GM23338 (cell line): ENCODE data around the gene HECTD2. TPM values are rescaled to one million over a fixed set of nuclear protein-coding genes. Genes with fewer than 3 reads are reported as not detected.

Experiments used
- ATAC-seq: fragments of 200-7000 bp; cut with Tn5 transposase; 3 replicates; pipeline ENCODE4 v1.9.1; 2020
- DNase-seq: peaks from one replicate; pipeline ENCODE4 v3.0.0-alpha.2; 2015; ENCODE audit warnings: low spot score
- H2AFZ ChIP-seq: fragments of 200-600 bp; sonication (generic); 2 replicates; pipeline ENCODE4 v1.8.0; 2016; ENCODE audit warnings: antibody characterized with exemption, mild to moderate bottlenecking, moderate library complexity
- H3F3A ChIP-seq: fragments of 200-600 bp; sonication (generic); replicated peaks from 2 replicates; pipeline ENCODE4 v1.8.0; 2017; ENCODE audit warnings: antibody characterized with exemption, mixed run types, low read depth
- H3K27ac ChIP-seq: fragments of 200-600 bp; sonication (generic); 2 replicates; pipeline ENCODE4 v1.6.1; 2016; ENCODE audit warnings: low read depth
- H3K27me3 ChIP-seq: fragments of 200-600 bp; sonication (generic); 2 replicates; pipeline ENCODE4 v1.8.0; 2016; ENCODE audit warnings: mild to moderate bottlenecking, mixed run types, moderate library complexity; ENCODE audit not compliant: insufficient read depth
- H3K36me3 ChIP-seq: fragments of 200-600 bp; sonication (generic); 2 replicates; pipeline ENCODE4 v1.8.0; 2016; ENCODE audit warnings: mild to moderate bottlenecking; ENCODE audit not compliant: insufficient read depth
- H3K4me1 ChIP-seq: fragments of 200-600 bp; sonication (generic); 2 replicates; pipeline ENCODE4 v1.8.0; 2016; ENCODE audit warnings: mild to moderate bottlenecking, moderate library complexity; ENCODE audit not compliant: insufficient read depth
- H3K4me2 ChIP-seq: fragments of 200-600 bp; sonication (generic); 2 replicates; pipeline ENCODE4 v1.7.1; 2017; ENCODE audit warnings: mixed run types
- H3K4me3 ChIP-seq: fragments of 200-600 bp; sonication (generic); 2 replicates; pipeline ENCODE4 v1.6.1; 2016; ENCODE audit warnings: mixed run types
- H3K79me2 ChIP-seq: fragments of 200-600 bp; sonication (generic); replicated peaks from 2 replicates; pipeline ENCODE4 v1.8.0; 2017; ENCODE audit warnings: mild to moderate bottlenecking; ENCODE audit not compliant: insufficient read depth
- H3K9me2 ChIP-seq: fragments of 200-600 bp; sonication (generic); 2 replicates; pipeline ENCODE4 v1.8.0; 2017; ENCODE audit not compliant: insufficient read depth
- H4K20me1 ChIP-seq: fragments of 200-600 bp; sonication (generic); replicated peaks from 2 replicates; pipeline ENCODE4 v1.8.0; 2017; ENCODE audit warnings: mild to moderate bottlenecking; ENCODE audit not compliant: insufficient read depth
- H3K27ac Mint-ChIP-seq: 2 replicates; pipeline ENCODE4 v1.8.0; 2020; ENCODE audit warnings: inconsistent platforms, mild to moderate bottlenecking, moderate library complexity, mixed read lengths
- H3K27me3 Mint-ChIP-seq: 3 replicates; pipeline ENCODE4 v1.8.0; 2022; ENCODE audit warnings: low read depth, mild to moderate bottlenecking, moderate library complexity, mixed read lengths, inconsistent platforms; ENCODE audit not compliant: insufficient read depth, poor library complexity
- H3K36me3 Mint-ChIP-seq: 3 replicates; pipeline ENCODE4 v1.8.0; 2021; ENCODE audit warnings: low read depth, mild to moderate bottlenecking, inconsistent platforms, moderate library complexity, mixed read lengths
- H3K4me1 Mint-ChIP-seq: 3 replicates; pipeline ENCODE4 v1.8.0; 2020; ENCODE audit warnings: mild to moderate bottlenecking, inconsistent platforms, mixed read lengths
- H3K4me3 Mint-ChIP-seq: 3 replicates; pipeline ENCODE4 v1.8.0; 2021; ENCODE audit warnings: moderate library complexity, mild to moderate bottlenecking, inconsistent platforms, mixed read lengths
- H3K9me3 Mint-ChIP-seq: 3 replicates; pipeline ENCODE4 v1.8.0; 2020; ENCODE audit warnings: moderate library complexity, mild to moderate bottlenecking, inconsistent platforms, mixed read lengths
- CREB1 ChIP-seq: fragments of 250-450 bp; sonication (Bioruptor Pico); IDR thresholded peaks from 2 replicates; pipeline ENCODE4 v1.5.0; 2020; ENCODE audit warnings: low read depth, mild to moderate bottlenecking, moderate library complexity
- JUNB ChIP-seq: IDR thresholded peaks from one replicate; pipeline ENCODE4 v1.6.1; 2016; ENCODE audit warnings: antibody characterized with exemption; ENCODE audit not compliant: unreplicated experiment
- NANOG ChIP-seq: IDR thresholded peaks from 2 replicates; pipeline ENCODE4 v1.6.1; 2016; ENCODE audit warnings: antibody characterized with exemption, borderline replicate concordance
- POLR2AphosphoS5 ChIP-seq: IDR thresholded peaks from 2 replicates; pipeline ENCODE4 v1.6.1; 2016; ENCODE audit warnings: antibody characterized with exemption, low read depth
- STAT1 ChIP-seq: IDR thresholded peaks from one replicate; pipeline ENCODE4 v1.6.1; 2016; ENCODE audit warnings: antibody characterized with exemption; ENCODE audit not compliant: unreplicated experiment
- ZNF462 ChIP-seq: fragments of 250-450 bp; sonication (Bioruptor Pico); IDR thresholded peaks from 2 replicates; pipeline ENCODE4 v1.5.0; 2020; ENCODE audit warnings: mild to moderate bottlenecking, moderate library complexity
- polyA plus RNA-seq: library from polyadenylated mRNA; unstranded; fragments of >200 nt; fragmentation: Nextera tagmentation; extraction: Ambion mirVana; gene quantifications from 2 replicates; pipeline ENCODE4 v1.2.1, GENCODE V29; 2016
- total RNA-seq: library from RNA; depleted of rRNA; stranded (reverse); fragments of >200 nt; shearing (Covaris generic); gene quantifications from 2 replicates; pipeline ENCODE4 v1.2.3, GENCODE V29; 2014
- TF ChIP-seq, protein P1 (sequence below), 2 experiments: fragments of 200-600 bp in 1 of 2; sonication (generic) in 1 of 2; conservative IDR thresholded peaks; 2 replicates each; pipeline versions ENCODE4 v1.5.1 to v1.6.1; 2016 to 2017; ENCODE audit warnings: antibody characterized with exemption in 2 of 2, low read depth in 2 of 2, mild to moderate bottlenecking in 2 of 2, moderate library complexity in 1 of 2
- TF ChIP-seq, protein P2 (sequence below): IDR thresholded peaks from one replicate; pipeline ENCODE4 v1.6.1; 2018; ENCODE audit warnings: antibody characterized with exemption; ENCODE audit not compliant: unreplicated experiment

The HECTD2 gene
- total and polyA plus RNA-seq, 2 experiments from 2014 or later: 8.5 to 14.4 TPM

GRCh38 chr10:91539930-91540329 is 129.8 kb downstream of the HECTD2 start (continued):
- TF ChIP-seq ZNF462 (CRISPR knock-in tag): no peak

DNA sequence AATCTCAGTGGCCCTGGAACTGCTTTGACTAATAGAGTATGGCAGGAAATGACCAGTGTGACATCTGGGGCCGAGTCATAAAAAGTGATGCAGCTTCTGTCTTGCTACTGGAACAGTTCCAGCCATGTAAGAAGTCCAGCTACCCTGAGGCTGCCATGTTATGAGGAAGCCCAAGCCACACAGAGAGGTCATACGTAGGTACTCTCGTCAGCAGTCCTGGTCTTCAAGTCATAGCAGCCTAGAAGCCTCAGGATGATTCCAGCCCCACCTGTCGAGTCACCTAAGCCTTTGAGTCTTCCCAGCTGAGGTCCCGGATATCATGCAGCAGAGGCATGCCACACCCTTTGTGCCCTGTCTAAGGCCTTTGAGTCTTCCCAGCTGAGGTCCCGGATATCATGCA is 130.6 kb downstream of the HECTD2 start:
- Mint-ChIP-seq H3K4me1 (no peaks in the 10 kb centered on the region), H3K9me3 (peaks cover 15% of the 10 kb centered on the region), H3K27me3 (no peaks in the 10 kb centered on the region), H3K27ac (no peak overlapping the region), H3K36me3 (no peaks in the 10 kb centered on the region; the same call in 2 of the 3 replicates), H3K4me3 (no peak overlapping the region)
- no peak overlapping the region for H3K27ac ChIP-seq
- H3K27me3 ChIP-seq: no peaks in the 10 kb centered on the region
- ATAC-seq (no peak), DNase-seq (no peak)
- H3K36me3 ChIP-seq: no peaks in the 10 kb centered on the region
- H2AFZ ChIP-seq: no peak overlapping the region
- H3K79me2 ChIP-seq: no peaks in the 10 kb centered on the region
- H3K9me2 ChIP-seq: peaks cover 8% of the 10 kb centered on the region; the same call in 1 of the 2 replicates
- no peak overlapping the region for H3K4me3 ChIP-seq
- H4K20me1 ChIP-seq: no peaks in the 10 kb centered on the region
- no peaks in the 10 kb centered on the region for H3K4me1 ChIP-seq
- H3F3A ChIP-seq: no peaks in the 10 kb centered on the region
- no peak overlapping the region for H3K4me2 ChIP-seq
- TF ChIP-seq, protein P1, sequence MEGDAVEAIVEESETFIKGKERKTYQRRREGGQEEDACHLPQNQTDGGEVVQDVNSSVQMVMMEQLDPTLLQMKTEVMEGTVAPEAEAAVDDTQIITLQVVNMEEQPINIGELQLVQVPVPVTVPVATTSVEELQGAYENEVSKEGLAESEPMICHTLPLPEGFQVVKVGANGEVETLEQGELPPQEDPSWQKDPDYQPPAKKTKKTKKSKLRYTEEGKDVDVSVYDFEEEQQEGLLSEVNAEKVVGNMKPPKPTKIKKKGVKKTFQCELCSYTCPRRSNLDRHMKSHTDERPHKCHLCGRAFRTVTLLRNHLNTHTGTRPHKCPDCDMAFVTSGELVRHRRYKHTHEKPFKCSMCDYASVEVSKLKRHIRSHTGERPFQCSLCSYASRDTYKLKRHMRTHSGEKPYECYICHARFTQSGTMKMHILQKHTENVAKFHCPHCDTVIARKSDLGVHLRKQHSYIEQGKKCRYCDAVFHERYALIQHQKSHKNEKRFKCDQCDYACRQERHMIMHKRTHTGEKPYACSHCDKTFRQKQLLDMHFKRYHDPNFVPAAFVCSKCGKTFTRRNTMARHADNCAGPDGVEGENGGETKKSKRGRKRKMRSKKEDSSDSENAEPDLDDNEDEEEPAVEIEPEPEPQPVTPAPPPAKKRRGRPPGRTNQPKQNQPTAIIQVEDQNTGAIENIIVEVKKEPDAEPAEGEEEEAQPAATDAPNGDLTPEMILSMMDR (conservative IDR thresholded peaks at IDR 0.05; ENCODE audit: low read depth in 2 of 2): no peak
- no peak for TF ChIP-seq NANOG
- no peak for TF ChIP-seq JUNB
- no peak for TF ChIP-seq POLR2AphosphoS5
- no peak for TF ChIP-seq CREB1
- TF ChIP-seq STAT1: no peak
- TF ChIP-seq, protein P2, sequence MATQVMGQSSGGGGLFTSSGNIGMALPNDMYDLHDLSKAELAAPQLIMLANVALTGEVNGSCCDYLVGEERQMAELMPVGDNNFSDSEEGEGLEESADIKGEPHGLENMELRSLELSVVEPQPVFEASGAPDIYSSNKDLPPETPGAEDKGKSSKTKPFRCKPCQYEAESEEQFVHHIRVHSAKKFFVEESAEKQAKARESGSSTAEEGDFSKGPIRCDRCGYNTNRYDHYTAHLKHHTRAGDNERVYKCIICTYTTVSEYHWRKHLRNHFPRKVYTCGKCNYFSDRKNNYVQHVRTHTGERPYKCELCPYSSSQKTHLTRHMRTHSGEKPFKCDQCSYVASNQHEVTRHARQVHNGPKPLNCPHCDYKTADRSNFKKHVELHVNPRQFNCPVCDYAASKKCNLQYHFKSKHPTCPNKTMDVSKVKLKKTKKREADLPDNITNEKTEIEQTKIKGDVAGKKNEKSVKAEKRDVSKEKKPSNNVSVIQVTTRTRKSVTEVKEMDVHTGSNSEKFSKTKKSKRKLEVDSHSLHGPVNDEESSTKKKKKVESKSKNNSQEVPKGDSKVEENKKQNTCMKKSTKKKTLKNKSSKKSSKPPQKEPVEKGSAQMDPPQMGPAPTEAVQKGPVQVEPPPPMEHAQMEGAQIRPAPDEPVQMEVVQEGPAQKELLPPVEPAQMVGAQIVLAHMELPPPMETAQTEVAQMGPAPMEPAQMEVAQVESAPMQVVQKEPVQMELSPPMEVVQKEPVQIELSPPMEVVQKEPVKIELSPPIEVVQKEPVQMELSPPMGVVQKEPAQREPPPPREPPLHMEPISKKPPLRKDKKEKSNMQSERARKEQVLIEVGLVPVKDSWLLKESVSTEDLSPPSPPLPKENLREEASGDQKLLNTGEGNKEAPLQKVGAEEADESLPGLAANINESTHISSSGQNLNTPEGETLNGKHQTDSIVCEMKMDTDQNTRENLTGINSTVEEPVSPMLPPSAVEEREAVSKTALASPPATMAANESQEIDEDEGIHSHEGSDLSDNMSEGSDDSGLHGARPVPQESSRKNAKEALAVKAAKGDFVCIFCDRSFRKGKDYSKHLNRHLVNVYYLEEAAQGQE: no peak
